ENCODE results near the gene ZSCAN10.
A peak's percentile ranks its signal among the peaks of the same experiment; 100 is the strongest.

The ZSCAN10 gene

GRCh38 chr16:3094289-3095027 lies 4.6 kb downstream of the ZSCAN10 start:
- no peak overlapping the region for H3K27ac ChIP-seq
- no peak for TF ChIP-seq ZFX (IDR thresholded peaks at IDR 0.05; ENCODE audit: borderline replicate concordance)
- TF ChIP-seq CTCF (IDR thresholded peaks at IDR 0.05) = peak; percentile 77

GRCh38 chr16:3092501-3092941 lies 6.6 kb downstream of the ZSCAN10 start:
- no peak overlapping the region for H3K27ac ChIP-seq
- no peak for TF ChIP-seq CTCF (IDR thresholded peaks at IDR 0.05)
- TF ChIP-seq ZFX (IDR thresholded peaks at IDR 0.05; ENCODE audit: borderline replicate concordance) = no peak

- no peak overlapping the region for H3K27ac ChIP-seq
- no peak for TF ChIP-seq ZFX (IDR thresholded peaks at IDR 0.05; ENCODE audit: borderline replicate concordance)
- no peak for TF ChIP-seq CTCF (IDR thresholded peaks at IDR 0.05)
Measured at GRCh38 chr16:3091551-3091950, 7.5 kb downstream of the ZSCAN10 start.

- TF ChIP-seq ZFX (IDR thresholded peaks at IDR 0.05; ENCODE audit: borderline replicate concordance) (no peak), CTCF (IDR thresholded peaks at IDR 0.05) (no peak; the same call in 1 of the 2 replicates)
- H3K27ac ChIP-seq = peak overlapping the region; percentile 58
Measured at GRCh38 chr16:3089717-3090592, 9.1 kb downstream of the ZSCAN10 start.

GRCh38 chr16:3088925-3089716 lies 10.0 kb downstream of the ZSCAN10 start:
- TF ChIP-seq ZFX (IDR thresholded peaks at IDR 0.05; ENCODE audit: borderline replicate concordance) (no peak), CTCF (IDR thresholded peaks at IDR 0.05) (peak; percentile 66)

GRCh38 chr16:3088450-3088849 lies 10.6 kb downstream of the ZSCAN10 start:
- TF ChIP-seq ZFX (IDR thresholded peaks at IDR 0.05; ENCODE audit: borderline replicate concordance) (no peak), CTCF (IDR thresholded peaks at IDR 0.05) (no peak)

More at GRCh38 chr16:3088925-3089716, 10.0 kb downstream of the ZSCAN10 start:
- peak overlapping the region; percentile 58 for H3K27ac ChIP-seq

More at GRCh38 chr16:3088450-3088849, 10.6 kb downstream of the ZSCAN10 start:
- no peak overlapping the region for H3K27ac ChIP-seq

Data from 22Rv1 (cell line).